Ammon's horn (tissue), 1 donor: ENCODE measurements around the gene SMIM5.

Source experiments
- DNase-seq: peaks from one replicate; pipeline ENCODE4 v3.0.0-alpha.2; 2016; ENCODE audit warnings: low spot score

Gene SMIM5

GRCh38 chr17:75603123-75603522 lies 30.1 kb upstream of the SMIM5 start:
- no peak for DNase-seq

GRCh38 chr17:75604034-75604695 lies 29.1 kb upstream of the SMIM5 start:
- DNase-seq, result no peak

- DNase-seq, result no peak
Measured at GRCh38 chr17:75605790-75606189, 27.4 kb upstream of the SMIM5 start.

GRCh38 chr17:75607086-75607485 lies 26.1 kb upstream of the SMIM5 start:
- DNase-seq, result no peak

GRCh38 chr17:75610103-75610984 lies 22.9 kb upstream of the SMIM5 start:
- DNase-seq, result no peak

GRCh38 chr17:75611851-75612429 lies 21.3 kb upstream of the SMIM5 start:
- no peak for DNase-seq

GRCh38 chr17:75612906-75613626 lies 20.2 kb upstream of the SMIM5 start:
- no peak for DNase-seq

GRCh38 chr17:75614006-75614405 lies 19.2 kb upstream of the SMIM5 start:
- no peak for DNase-seq

- no peak for DNase-seq
Measured at GRCh38 chr17:75614556-75615270, 18.5 kb upstream of the SMIM5 start.

GRCh38 chr17:75615301-75615700 lies 17.9 kb upstream of the SMIM5 start:
- no peak for DNase-seq

GRCh38 chr17:75616521-75617122 lies 16.6 kb upstream of the SMIM5 start:
- no peak for DNase-seq

- DNase-seq, result no peak
Measured at GRCh38 chr17:75617218-75617617, 16.0 kb upstream of the SMIM5 start.

- DNase-seq, result no peak
Measured at GRCh38 chr17:75617675-75618074, 15.6 kb upstream of the SMIM5 start.

GRCh38 chr17:75619506-75620431 lies 13.5 kb upstream of the SMIM5 start:
- DNase-seq, result no peak

- DNase-seq, result no peak
Measured at GRCh38 chr17:75621489-75621888, 11.7 kb upstream of the SMIM5 start.

- DNase-seq, result no peak
Measured at GRCh38 chr17:75622076-75622475, 11.2 kb upstream of the SMIM5 start.

GRCh38 chr17:75622771-75623273 lies 10.4 kb upstream of the SMIM5 start:
- no peak for DNase-seq

GRCh38 chr17:75623386-75623785 lies 9.8 kb upstream of the SMIM5 start:
- DNase-seq, result no peak

GRCh38 chr17:75624021-75624420 lies 9.2 kb upstream of the SMIM5 start:
- no peak for DNase-seq
